KMS-11 (cell line): ENCODE measurements around the gene ZSWIM4.
A peak's percentile ranks its signal among the peaks of the same experiment; 100 is the strongest.

Source experiments
- H2AFZ ChIP-seq: fragments of 200-600 bp; sonication (generic); 2 replicates; pipeline ENCODE4 v1.6.1; 2016; ENCODE audit warnings: antibody characterized with exemption, mixed run types, low read depth
- H3K27ac ChIP-seq: fragments of 200-600 bp; sonication (generic); 2 replicates; pipeline ENCODE4 v1.6.1; 2016; ENCODE audit warnings: mild to moderate bottlenecking, mixed run types
- H3K27me3 ChIP-seq: fragments of 200-600 bp; sonication (generic); 2 replicates; pipeline ENCODE4 v1.6.1; 2017; ENCODE audit warnings: mild to moderate bottlenecking, low read depth, mixed run types, moderate library complexity; ENCODE audit not compliant: insufficient read depth
- H3K36me3 ChIP-seq: fragments of 200-600 bp; sonication (generic); 2 replicates; pipeline ENCODE4 v1.6.1; 2017; ENCODE audit warnings: mild to moderate bottlenecking, mixed run types; ENCODE audit not compliant: insufficient read depth
- H3K4me1 ChIP-seq: fragments of 200-600 bp; sonication (generic); 2 replicates; pipeline ENCODE4 v1.6.1; 2016; ENCODE audit warnings: mild to moderate bottlenecking, low read depth, mixed run types; ENCODE audit not compliant: poor library complexity, severe bottlenecking
- H3K4me2 ChIP-seq: fragments of 200-600 bp; sonication (generic); 2 replicates; pipeline ENCODE4 v1.7.0; 2016; ENCODE audit warnings: mild to moderate bottlenecking, mixed run types
- H3K4me3 ChIP-seq: fragments of 200-600 bp; sonication (generic); IDR thresholded peaks from 2 replicates; pipeline ENCODE4 v1.6.1; 2017; ENCODE audit warnings: low read depth, low read length, mixed read lengths; ENCODE audit not compliant: insufficient read depth
- H3K79me2 ChIP-seq: fragments of 200-600 bp; sonication (generic); 2 replicates; pipeline ENCODE4 v1.6.1; 2016; ENCODE audit warnings: low read depth, mixed run types; ENCODE audit not compliant: insufficient read depth
- H3K9ac ChIP-seq: fragments of 200-600 bp; sonication (generic); 2 replicates; pipeline ENCODE4 v1.6.1; 2016; ENCODE audit warnings: mild to moderate bottlenecking, mixed run types
- H4K20me1 ChIP-seq: fragments of 200-600 bp; sonication (generic); 2 replicates; pipeline ENCODE4 v1.6.1; 2016; ENCODE audit warnings: mild to moderate bottlenecking, mixed run types; ENCODE audit not compliant: insufficient read depth
- CTCF ChIP-seq: fragments of 200-600 bp; sonication (generic); conservative IDR thresholded peaks from 2 replicates; pipeline ENCODE4 v1.6.1; 2017; ENCODE audit warnings: low read depth, mild to moderate bottlenecking, antibody characterized with exemption, low read length, moderate library complexity, mixed read lengths

ZSWIM4 gene

GRCh38 chr19:13830741-13831536, 35.7 kb downstream of the ZSWIM4 start:
- no peak overlapping the region for H3K4me3 ChIP-seq
- no peak overlapping the region for H3K4me2 ChIP-seq
- H3K79me2 ChIP-seq = no peaks in the 10 kb centered on the region
- no peak overlapping the region for H3K27ac ChIP-seq
- TF ChIP-seq CTCF = no peak
- H3K9ac ChIP-seq = no peak overlapping the region
- no peaks in the 10 kb centered on the region for H3K27me3 ChIP-seq
- no peaks in the 10 kb centered on the region for H3K4me1 ChIP-seq
- no peaks in the 10 kb centered on the region for H4K20me1 ChIP-seq
- H3K36me3 ChIP-seq = no peaks in the 10 kb centered on the region
- H2AFZ ChIP-seq = no peak overlapping the region

- no peaks in the 10 kb centered on the region for H3K36me3 ChIP-seq
- no peaks in the 10 kb centered on the region for H3K4me1 ChIP-seq
- H3K79me2 ChIP-seq = no peaks in the 10 kb centered on the region
- TF ChIP-seq CTCF = no peak
- H2AFZ ChIP-seq = no peak overlapping the region
- no peak overlapping the region for H3K4me2 ChIP-seq
- no peak overlapping the region for H3K27ac ChIP-seq
- H3K9ac ChIP-seq = no peak overlapping the region
- H4K20me1 ChIP-seq = no peaks in the 10 kb centered on the region
- H3K27me3 ChIP-seq = no peaks in the 10 kb centered on the region
- no peak overlapping the region for H3K4me3 ChIP-seq
Observed at GRCh38 chr19:13831537-13832467, 36.6 kb downstream of the ZSWIM4 start.

GRCh38 chr19:13833330-13834243, 38.3 kb downstream of the ZSWIM4 start:
- H2AFZ ChIP-seq = peak overlapping the region; percentile 46; the same call in 1 of the 2 replicates
- TF ChIP-seq CTCF = no peak
- no peak overlapping the region for H3K9ac ChIP-seq
- H3K4me1 ChIP-seq = peaks cover 5% of the 10 kb centered on the region
- H3K4me3 ChIP-seq = no peak overlapping the region
- H3K4me2 ChIP-seq = peak overlapping the region; percentile 28; the same call in 1 of the 2 replicates
- H3K36me3 ChIP-seq = no peaks in the 10 kb centered on the region
- no peaks in the 10 kb centered on the region for H4K20me1 ChIP-seq
- H3K27ac ChIP-seq = no peak overlapping the region
- no peaks in the 10 kb centered on the region for H3K27me3 ChIP-seq
- H3K79me2 ChIP-seq = peaks cover 11% of the 10 kb centered on the region; the same call in 1 of the 2 replicates
